ENCODE measurements around the gene ADAMTSL1.

DNA sequence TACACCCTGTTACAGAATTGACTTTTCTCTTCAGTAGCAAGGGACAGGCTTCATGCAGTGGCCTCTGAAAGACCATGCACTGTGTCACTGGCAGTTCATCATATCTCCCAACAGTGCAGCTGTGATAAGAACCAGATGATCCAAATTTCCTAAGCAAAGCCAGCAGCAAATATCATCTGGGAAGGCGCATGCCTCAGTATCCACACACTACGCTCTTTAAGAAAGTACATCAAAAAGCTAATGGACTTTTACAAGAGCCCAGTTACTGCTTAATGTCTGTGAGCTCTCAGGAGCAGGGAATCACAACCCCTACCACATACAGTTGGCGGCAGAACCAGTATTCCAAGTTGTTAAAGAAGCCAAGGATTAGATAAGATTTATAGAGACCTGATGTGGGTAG is 25.1 kb downstream of the ADAMTSL1 start:
- TF ChIP-seq, protein P1, sequence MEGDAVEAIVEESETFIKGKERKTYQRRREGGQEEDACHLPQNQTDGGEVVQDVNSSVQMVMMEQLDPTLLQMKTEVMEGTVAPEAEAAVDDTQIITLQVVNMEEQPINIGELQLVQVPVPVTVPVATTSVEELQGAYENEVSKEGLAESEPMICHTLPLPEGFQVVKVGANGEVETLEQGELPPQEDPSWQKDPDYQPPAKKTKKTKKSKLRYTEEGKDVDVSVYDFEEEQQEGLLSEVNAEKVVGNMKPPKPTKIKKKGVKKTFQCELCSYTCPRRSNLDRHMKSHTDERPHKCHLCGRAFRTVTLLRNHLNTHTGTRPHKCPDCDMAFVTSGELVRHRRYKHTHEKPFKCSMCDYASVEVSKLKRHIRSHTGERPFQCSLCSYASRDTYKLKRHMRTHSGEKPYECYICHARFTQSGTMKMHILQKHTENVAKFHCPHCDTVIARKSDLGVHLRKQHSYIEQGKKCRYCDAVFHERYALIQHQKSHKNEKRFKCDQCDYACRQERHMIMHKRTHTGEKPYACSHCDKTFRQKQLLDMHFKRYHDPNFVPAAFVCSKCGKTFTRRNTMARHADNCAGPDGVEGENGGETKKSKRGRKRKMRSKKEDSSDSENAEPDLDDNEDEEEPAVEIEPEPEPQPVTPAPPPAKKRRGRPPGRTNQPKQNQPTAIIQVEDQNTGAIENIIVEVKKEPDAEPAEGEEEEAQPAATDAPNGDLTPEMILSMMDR (conservative IDR thresholded peaks at IDR 0.05; ENCODE audit: low read length), result no peak
- no peak for TF ChIP-seq EZH2phosphoT487 (IDR thresholded peaks at IDR 0.05; ENCODE audit: borderline replicate concordance, low read depth, low read length)
